ENCODE results near the gene SEMA3F.

SEMA3F gene

DNA sequence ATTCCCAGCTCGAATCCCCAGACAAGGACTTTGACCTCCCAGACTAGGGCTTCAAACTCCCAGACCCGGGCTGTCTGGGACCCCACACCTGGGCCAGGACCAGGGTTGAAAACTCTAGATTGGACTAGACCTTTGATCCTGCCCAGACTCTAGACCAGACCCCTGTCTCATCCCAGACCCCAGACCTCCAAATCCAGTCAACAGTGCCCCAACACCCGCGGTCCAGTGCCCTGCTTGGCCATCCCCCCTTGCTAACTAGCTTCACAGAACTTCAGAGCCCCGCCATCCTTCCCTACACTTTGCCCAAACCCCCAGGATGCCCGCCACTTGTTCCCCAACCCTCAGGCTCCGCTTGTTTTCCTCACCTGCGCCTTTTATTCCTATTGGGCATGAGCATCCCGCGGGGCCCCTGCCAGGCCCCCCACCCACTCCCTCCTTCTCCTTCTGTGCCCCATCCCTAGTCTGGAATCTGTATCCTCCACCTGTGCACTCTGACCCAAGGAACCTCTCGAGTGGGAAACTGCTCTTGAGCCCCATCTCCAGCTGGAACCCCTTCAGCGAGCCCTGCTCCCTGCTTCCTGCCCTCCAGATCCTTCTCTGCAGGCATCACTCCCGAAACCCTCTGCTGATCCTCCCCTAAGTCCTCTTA lies 81.5 kb downstream of the SEMA3F start:
- no peak for DNase-seq

DNA sequence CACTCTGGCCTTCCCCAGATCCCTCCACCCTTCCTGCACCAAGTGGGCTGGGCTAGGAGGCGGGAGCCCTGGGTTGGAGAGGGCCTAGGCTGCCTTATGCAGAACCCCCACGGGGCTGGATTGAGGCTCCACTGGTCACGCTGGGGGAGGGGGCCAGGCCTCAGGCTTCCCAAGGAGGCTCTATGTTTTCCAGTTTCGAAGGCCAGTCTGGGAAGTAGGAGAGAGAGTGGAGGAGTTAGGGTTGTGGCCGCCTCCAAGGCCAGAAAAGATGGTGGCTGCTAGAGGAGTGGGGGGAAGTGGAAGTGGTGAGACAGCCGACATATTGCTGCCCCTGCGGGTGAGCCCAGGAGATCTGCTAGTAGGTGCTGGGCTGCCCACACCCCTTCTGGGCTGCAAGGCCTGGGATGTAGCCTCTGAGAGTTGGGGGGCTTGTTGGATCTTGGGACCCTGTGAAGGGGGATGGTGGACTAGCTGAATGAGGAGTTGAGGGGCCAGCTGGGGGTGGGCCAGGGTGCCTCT lies 82.1 kb downstream of the SEMA3F start:
- DNase-seq = no peak

DNA sequence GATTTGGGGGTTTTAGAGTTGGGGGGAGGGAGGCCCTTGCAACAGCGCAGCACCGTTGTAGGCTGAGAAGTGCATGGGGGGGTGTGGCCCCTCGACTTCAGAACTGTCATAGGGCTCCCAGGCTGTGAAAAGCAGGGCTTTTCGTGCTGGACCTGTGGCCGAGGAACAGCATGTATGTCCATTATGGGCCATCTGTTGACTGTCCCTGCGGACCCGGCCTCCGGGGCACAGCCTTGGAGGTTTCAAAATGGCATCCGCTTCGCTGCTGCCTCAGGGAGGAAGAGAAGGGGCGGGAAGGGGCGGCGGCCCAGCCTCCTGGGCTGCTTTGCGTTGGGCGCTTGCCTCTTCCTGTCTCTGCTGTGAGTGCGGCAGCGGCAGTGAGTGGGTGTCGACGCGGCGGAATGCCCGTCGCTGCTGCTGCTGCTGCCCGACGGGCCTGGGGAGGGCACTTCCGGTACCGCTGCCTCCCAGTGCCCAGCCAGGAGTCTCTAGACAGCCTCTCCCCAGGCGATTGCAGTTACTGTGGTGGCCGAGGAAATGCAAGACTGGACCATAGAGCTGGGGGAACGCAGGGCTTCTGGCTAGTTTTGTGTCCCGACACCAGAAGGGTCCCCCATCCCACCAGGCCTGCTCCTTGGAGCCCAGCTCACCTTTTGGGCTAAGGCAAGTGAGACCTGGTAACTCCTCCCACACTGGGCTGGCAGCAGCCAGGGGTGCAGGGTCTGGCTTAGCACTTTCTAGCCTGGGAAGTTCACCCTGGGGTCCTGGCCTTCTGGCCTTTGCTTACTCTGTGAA lies 82.8 kb downstream of the SEMA3F start:
- peak; percentile 76 for DNase-seq

DNA sequence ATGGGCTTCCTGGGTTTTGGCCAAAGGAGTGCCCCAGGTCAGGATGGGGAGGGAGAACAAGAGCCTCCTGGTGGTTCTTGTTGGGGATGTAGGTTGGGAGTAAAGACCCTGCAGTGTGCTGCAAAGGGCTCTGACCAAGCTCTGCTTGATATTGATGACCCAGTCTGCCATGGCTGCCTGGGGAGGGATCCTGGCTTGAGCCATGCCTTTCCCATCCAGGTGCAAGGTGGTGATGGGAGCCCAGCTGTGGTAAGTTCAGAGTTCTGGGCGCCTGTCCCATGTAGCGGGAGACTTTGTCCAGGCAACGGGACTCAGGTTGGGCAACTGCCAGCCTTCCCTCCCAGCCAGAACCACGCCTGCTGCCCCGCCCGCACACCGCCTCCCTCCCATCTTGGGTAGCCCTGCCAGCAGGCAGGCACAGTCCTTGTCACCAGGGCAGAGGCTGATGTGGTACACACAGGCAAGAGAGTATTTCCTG lies 83.5 kb downstream of the SEMA3F start:
- DNase-seq = no peak
